ENCODE measurements around the gene SEPTIN5. TPM values are rescaled to one million over a fixed set of nuclear protein-coding genes. Genes with fewer than 3 reads are reported as not detected.
A peak's percentile ranks its signal among the peaks of the same experiment; 100 is the strongest.

Gene SEPTIN5
- total and polyA plus RNA-seq, 9 of the 15 experiments (the other 6 are each of a cell fraction or from before 2014, with no cell fraction given), result 0.03 to 195 (median 119) TPM

- TF ChIP-seq ZNF318 (IDR thresholded peaks at IDR 0.05; ENCODE audit: borderline replicate concordance in 1 of 2, low read depth in 1 of 2) (no peak), ZNF764 (CRISPR knock-in tag; IDR thresholded peaks at IDR 0.05; ENCODE audit: low read depth) (peak; percentile 78), PPARD (CRISPR knock-in tag; IDR thresholded peaks at IDR 0.05) (no peak), PRPF4 (IDR thresholded peaks at IDR 0.05; ENCODE audit: insufficient read depth, low read depth, low read length, poor library complexity, severe bottlenecking) (no peak), MECOM (CRISPR knock-in tag; IDR thresholded peaks at IDR 0.05) (no peak), RREB1 (CRISPR knock-in tag; IDR thresholded peaks at IDR 0.05) (peak; percentile 54; the same call in 1 of the 2 replicates), EWSR1 (IDR thresholded peaks at IDR 0.05; ENCODE audit: borderline replicate concordance, low read depth, partially characterized antibody) (no peak), NFRKB (IDR thresholded peaks at IDR 0.05; ENCODE audit: low read depth) (no peak), ZKSCAN3 (CRISPR knock-in tag; IDR thresholded peaks at IDR 0.05) (no peak)
These were observed 42.2 kb downstream of the SEPTIN5 start (continued) for GRCh38 chr22:19756288-19757128.
